BLaER1 treated with 17β-estradiol and CSF1 and Interleukin-3, amounts not matched to agents 10 nM and 100 nM (cell line): ENCODE data around the gene VGLL4.
"Not testable (repeated sequence)": the region's sequence is repeated elsewhere in the genome, so short reads cannot be mapped to it uniquely, and the experiment has no call there.

ENCODE experiments used
- H3K27ac ChIP-seq, 11 experiments: shearing (Covaris generic); formaldehyde crosslinking; 2 replicates each; pipeline ENCODE4 v1.8.1; 2022
- H3K27me3 ChIP-seq, 11 experiments: shearing (Covaris generic); formaldehyde crosslinking; 2 replicates each; pipeline ENCODE4 v1.8.1; 2022
- H3K36me3 ChIP-seq, 11 experiments: shearing (Covaris generic); formaldehyde crosslinking; 2 replicates each; pipeline ENCODE4 v1.8.1; 2022
- H3K4me1 ChIP-seq, 10 experiments: shearing (Covaris generic); formaldehyde crosslinking; 2 replicates each; pipeline ENCODE4 v1.8.1; 2022
- H3K4me2 ChIP-seq, 11 experiments: shearing (Covaris generic); formaldehyde crosslinking; 2 replicates each; pipeline ENCODE4 v1.8.1; 2022
- H3K4me3 ChIP-seq, 10 experiments: shearing (Covaris generic); formaldehyde crosslinking; 2 replicates each; pipeline ENCODE4 v1.8.1; 2022
- H3K9ac ChIP-seq, 11 experiments: shearing (Covaris generic); formaldehyde crosslinking; 2 replicates each; pipeline ENCODE4 v1.8.1; 2022
- H3K9me3 ChIP-seq, 11 experiments: shearing (Covaris generic); formaldehyde crosslinking; replicated peaks in 1 of 11; 2 replicates each; pipeline ENCODE4 v1.8.1; 2022
- H4K20me1 ChIP-seq, 11 experiments: shearing (Covaris generic); formaldehyde crosslinking; 2 replicates each; pipeline ENCODE4 v1.8.1; 2022
- Cebpa-rat ChIP-seq, 11 experiments: shearing (Covaris generic); IDR thresholded peaks; 2 replicates each; pipeline ENCODE4 v1.8.1; 2022

The VGLL4 gene

GRCh38 chr3:11523572-11524101, 120.1 kb downstream of the VGLL4 start:
- Histone ChIP-seq H3K4me2 (no peak overlapping the region), H3K27me3 (no peaks in the 10 kb centered on the region), H3K4me3 (no peak overlapping the region), H3K4me1 (peaks cover 0 to 15% (median 0%) of the 10 kb centered on the region in 10 experiments; a peak in 3 of 20 replicates), H4K20me1 (peaks cover 0 to 60% (median 0%) of the 10 kb centered on the region in 11 experiments; a peak in 5 of 22 replicates), H3K9me3 (peaks cover 0 to 9% (median 4%) of the 10 kb centered on the region in 11 experiments; a peak in 8 of 22 replicates), H3K27ac (no peak overlapping the region), H3K9ac (no peak overlapping the region), H3K36me3 (peaks cover 0 to 60% (median 0%) of the 10 kb centered on the region in 11 experiments; a peak in 11 of 22 replicates)
- TF ChIP-seq Cebpa-rat (IDR thresholded peaks at IDR 0.05), result no peak

DNA sequence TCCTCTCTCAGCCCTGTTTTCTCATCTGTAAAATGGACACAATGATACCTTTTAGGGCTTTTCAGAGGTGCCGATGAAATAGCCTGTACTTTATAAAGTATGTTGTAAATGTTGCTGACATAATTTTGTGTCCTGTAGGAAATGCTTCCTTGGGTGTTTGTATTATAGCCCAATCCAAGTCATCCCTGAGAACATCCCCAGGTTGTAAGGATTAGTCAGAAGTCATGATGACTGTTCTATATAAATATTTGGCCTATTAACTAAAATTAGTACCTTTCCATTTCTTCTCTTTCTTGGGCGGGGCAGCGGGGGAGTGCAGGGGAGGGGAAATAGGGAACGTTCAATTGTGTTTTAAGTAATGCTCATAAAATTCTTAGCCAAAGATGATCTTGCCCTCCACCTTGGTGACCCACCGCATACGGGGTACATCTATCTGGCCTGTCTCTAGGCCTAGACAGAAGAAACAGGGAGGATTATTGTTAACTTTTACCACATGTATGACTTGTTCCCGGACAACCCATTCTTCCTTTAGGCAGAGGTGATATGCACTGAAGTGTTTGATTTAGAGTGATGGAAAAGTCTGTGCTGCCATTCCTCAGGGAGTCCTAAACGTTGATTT, 120.7 kb downstream of the VGLL4 start:
- peaks cover 0 to 15% (median 0%) of the 10 kb centered on the region in 10 experiments; a peak in 3 of 20 replicates for H3K4me1 ChIP-seq
- H3K36me3 ChIP-seq, result peaks cover 0 to 55% (median 0%) of the 10 kb centered on the region in 11 experiments; a peak in 11 of 22 replicates
- no peak overlapping the region for H3K27ac ChIP-seq

DNA sequence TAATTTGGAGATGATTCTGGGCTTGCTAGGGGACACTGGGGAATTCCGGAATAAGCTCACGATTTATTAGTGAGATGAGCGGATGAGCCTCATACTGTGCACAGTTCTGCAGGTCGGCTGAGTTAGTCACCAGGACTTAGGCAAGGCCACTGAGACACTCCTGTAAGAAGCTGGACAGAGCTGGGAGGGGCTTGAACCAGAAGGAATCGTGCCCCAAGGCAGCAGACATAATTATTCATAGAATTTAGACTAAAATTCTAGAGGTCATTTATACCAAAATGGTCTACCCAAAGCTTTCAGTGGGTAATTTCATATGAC, 121.4 kb downstream of the VGLL4 start:
- Histone ChIP-seq H3K27ac (no peak overlapping the region), H3K4me1 (peaks cover 0 to 15% (median 0%) of the 10 kb centered on the region in 10 experiments; a peak in 3 of 20 replicates), H3K4me2 (no peak overlapping the region), H3K27me3 (no peaks in the 10 kb centered on the region), H3K4me3 (no peak overlapping the region), H3K9ac (no peak overlapping the region), H4K20me1 (peaks cover 0 to 63% (median 0%) of the 10 kb centered on the region in 11 experiments; a peak in 5 of 22 replicates), H3K36me3 (peaks cover 0 to 50% (median 0%) of the 10 kb centered on the region in 11 experiments; a peak in 11 of 22 replicates), H3K9me3 (peaks cover 0 to 4% (median 4%) of the 10 kb centered on the region in 11 experiments; a peak in 8 of 22 replicates)
- no peak for TF ChIP-seq Cebpa-rat (IDR thresholded peaks at IDR 0.05)

More for the DNA sequence above, 120.7 kb downstream of the VGLL4 start:
- no peak for TF ChIP-seq Cebpa-rat (IDR thresholded peaks at IDR 0.05)
- peaks cover 0 to 64% (median 0%) of the 10 kb centered on the region in 11 experiments; a peak in 5 of 22 replicates for H4K20me1 ChIP-seq
- H3K9me3 ChIP-seq, result peaks cover 0 to 9% (median 4%) of the 10 kb centered on the region in 11 experiments; a peak in 8 of 22 replicates
- no peak overlapping the region for H3K9ac ChIP-seq
- no peak overlapping the region for H3K4me3 ChIP-seq
- no peaks in the 10 kb centered on the region for H3K27me3 ChIP-seq
- no peak overlapping the region for H3K4me2 ChIP-seq

GRCh38 chr3:11521167-11521566, 122.5 kb downstream of the VGLL4 start:
- no peak overlapping the region for H3K27ac ChIP-seq
- peaks cover 0 to 42% (median 0%) of the 10 kb centered on the region in 11 experiments; a peak in 8 of 22 replicates for H3K36me3 ChIP-seq
- TF ChIP-seq Cebpa-rat (IDR thresholded peaks at IDR 0.05), result no peak
- no peak overlapping the region for H3K4me2 ChIP-seq
- peaks cover 0 to 16% (median 0%) of the 10 kb centered on the region in 10 experiments; a peak in 3 of 20 replicates for H3K4me1 ChIP-seq
- no peak overlapping the region for H3K4me3 ChIP-seq
- H3K9ac ChIP-seq, result no peak overlapping the region
- H3K9me3 ChIP-seq, result no peaks in the 10 kb centered on the region
- no peaks in the 10 kb centered on the region for H3K27me3 ChIP-seq
- H4K20me1 ChIP-seq, result peaks cover 0 to 65% (median 3%) of the 10 kb centered on the region in 11 experiments; a peak in 5 of 22 replicates

- Histone ChIP-seq H4K20me1 (peaks cover 0 to 62% (median 8%) of the 10 kb centered on the region in 11 experiments; a peak in 10 of 22 replicates), H3K27me3 (no peaks in the 10 kb centered on the region), H3K9ac (no peak overlapping the region), H3K4me1 (peaks cover 15 to 48% (median 20%) of the 10 kb centered on the region in 10 experiments), H3K36me3 (peaks cover 0 to 29% (median 0%) of the 10 kb centered on the region in 11 experiments; a peak in 7 of 22 replicates), H3K9me3 (peaks cover 0 to under 1% (median 0%) of the 10 kb centered on the region in 11 experiments; a peak in 3 of 22 replicates), H3K27ac (no peak overlapping the region), H3K4me3 (no peak overlapping the region), H3K4me2 (no peak overlapping the region)
- TF ChIP-seq Cebpa-rat (IDR thresholded peaks at IDR 0.05), result no peak
Observed at GRCh38 chr3:11517601-11518000, 126.1 kb downstream of the VGLL4 start.

GRCh38 chr3:11514191-11514821, 129.4 kb downstream of the VGLL4 start:
- peak overlapping the region; percentile 50 to 79 (median 64) for H3K4me2 ChIP-seq
- no peak overlapping the region; a peak in 1 of 20 replicates for H3K4me3 ChIP-seq
- 0 out of 22 replicates have a peak overlapping the region, but pooled peaks of 1 of the 11 experiments have one; percentile 12 for H3K9ac ChIP-seq
- peaks cover 0 to 62% (median 8%) of the 10 kb centered on the region in 11 experiments; a peak in 10 of 22 replicates for H4K20me1 ChIP-seq
- peaks cover 0 to 14% (median 5%) of the 10 kb centered on the region in 11 experiments; a peak in 12 of 22 replicates for H3K9me3 ChIP-seq
- H3K27ac ChIP-seq, result peak overlapping the region in 2 of 11 experiments; percentile 12 to 36; a peak in 4 of 22 replicates
- no peak for TF ChIP-seq Cebpa-rat (IDR thresholded peaks at IDR 0.05)
- no peaks in the 10 kb centered on the region for H3K27me3 ChIP-seq
- H3K36me3 ChIP-seq, result peaks cover 0 to 27% (median 0%) of the 10 kb centered on the region in 11 experiments; a peak in 8 of 22 replicates
- H3K4me1 ChIP-seq, result peaks cover 27 to 47% (median 34%) of the 10 kb centered on the region in 10 experiments

GRCh38 chr3:11513817-11514135, 129.9 kb downstream of the VGLL4 start:
- Histone ChIP-seq H3K9me3 (peaks cover 0 to 14% (median 5%) of the 10 kb centered on the region in 11 experiments; a peak in 12 of 22 replicates), H4K20me1 (peaks cover 0 to 66% (median 8%) of the 10 kb centered on the region in 11 experiments; a peak in 10 of 22 replicates), H3K27me3 (no peaks in the 10 kb centered on the region), H3K27ac (peak overlapping the region in 1 of 11 experiments; percentile 12; a peak in 2 of 22 replicates), H3K4me3 (no peak overlapping the region), H3K4me2 (peak overlapping the region in 8 of 11 experiments; percentile 50 to 79 (median 66); a peak in 14 of 22 replicates), H3K9ac (no peak overlapping the region), H3K4me1 (peaks cover 33 to 52% (median 38%) of the 10 kb centered on the region in 10 experiments), H3K36me3 (peaks cover 0 to 27% (median 0%) of the 10 kb centered on the region in 11 experiments; a peak in 8 of 22 replicates)
- TF ChIP-seq Cebpa-rat (IDR thresholded peaks at IDR 0.05), result no peak

- Histone ChIP-seq H4K20me1 (peaks cover 0 to 66% (median 8%) of the 10 kb centered on the region in 11 experiments; a peak in 10 of 22 replicates), H3K9me3 (peaks cover 0 to 14% (median 5%) of the 10 kb centered on the region in 11 experiments; a peak in 12 of 22 replicates), H3K27ac (peak overlapping the region in 1 of 11 experiments; percentile 12; a peak in 1 of 22 replicates), H3K36me3 (peaks cover 0 to 27% (median 0%) of the 10 kb centered on the region in 11 experiments; a peak in 8 of 22 replicates), H3K4me1 (peaks cover 38 to 57% (median 43%) of the 10 kb centered on the region in 10 experiments), H3K4me2 (peak overlapping the region in 3 of 11 experiments; percentile 73 to 79 (median 75); a peak in 4 of 22 replicates)
- not testable (repeated sequence) for H3K9ac ChIP-seq, H3K4me3 ChIP-seq, H3K27me3 ChIP-seq
Observed at GRCh38 chr3:11513125-11513816, 130.4 kb downstream of the VGLL4 start.

- H3K27me3 ChIP-seq, H3K4me3 ChIP-seq, H3K27ac ChIP-seq, H3K9ac ChIP-seq, H3K4me2 ChIP-seq: not testable (repeated sequence)
- H3K4me1 ChIP-seq, result peaks cover 38 to 71% (median 44%) of the 10 kb centered on the region in 10 experiments
- peaks cover 0 to 57% (median 6%) of the 10 kb centered on the region in 11 experiments; a peak in 10 of 22 replicates for H4K20me1 ChIP-seq
- H3K36me3 ChIP-seq, result peaks cover 0 to 24% (median 0%) of the 10 kb centered on the region in 11 experiments; a peak in 8 of 22 replicates
- H3K9me3 ChIP-seq, result peaks cover 0 to 19% (median 5%) of the 10 kb centered on the region in 11 experiments; a peak in 14 of 22 replicates
Observed at GRCh38 chr3:11511606-11512005, 132.1 kb downstream of the VGLL4 start.
